ENCODE measurements around the gene RAB6D.
A peak's percentile ranks its signal among the peaks of the same experiment; 100 is the strongest.
"Not testable (repeated sequence)": the region's sequence is repeated elsewhere in the genome, so short reads cannot be mapped to it uniquely, and the experiment has no call there.

RAB6D gene

GRCh38 chr2:131363703-131364186, at the start of gene RAB6D:
TSS of gene RAB6D (minus strand) at chr2:131364168. CDS start at chr2:131363720, 448 bp downstream.
- not testable (repeated sequence) for DNase-seq

GRCh38 chr2:131413148-131413747, 49.3 kb upstream of the RAB6D start:
- DNase-seq: peak; percentile 4

- DNase-seq: no peak
These were observed 46.2 kb upstream of the RAB6D start for GRCh38 chr2:131410173-131410572.

DNA sequence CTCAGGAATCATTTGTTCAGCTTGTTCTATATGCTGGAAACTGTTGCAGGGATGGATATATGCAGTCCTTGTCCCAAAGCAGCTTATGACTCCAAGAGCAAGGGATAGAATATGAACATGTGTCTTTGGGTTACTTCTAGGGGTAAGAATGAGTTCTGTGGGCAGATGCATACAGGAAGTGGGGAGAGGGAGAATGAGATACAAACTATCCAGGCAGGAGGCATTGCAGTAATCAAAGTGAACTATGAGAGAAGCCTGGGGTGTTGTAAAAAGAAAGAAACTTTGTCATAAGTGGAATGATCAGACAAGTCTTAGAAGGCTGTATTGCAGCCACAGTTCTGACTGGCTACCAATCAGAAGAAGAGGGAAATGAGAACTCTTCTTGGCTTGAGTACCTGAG, 44.8 kb upstream of the RAB6D start:
- no peak for DNase-seq

DNA sequence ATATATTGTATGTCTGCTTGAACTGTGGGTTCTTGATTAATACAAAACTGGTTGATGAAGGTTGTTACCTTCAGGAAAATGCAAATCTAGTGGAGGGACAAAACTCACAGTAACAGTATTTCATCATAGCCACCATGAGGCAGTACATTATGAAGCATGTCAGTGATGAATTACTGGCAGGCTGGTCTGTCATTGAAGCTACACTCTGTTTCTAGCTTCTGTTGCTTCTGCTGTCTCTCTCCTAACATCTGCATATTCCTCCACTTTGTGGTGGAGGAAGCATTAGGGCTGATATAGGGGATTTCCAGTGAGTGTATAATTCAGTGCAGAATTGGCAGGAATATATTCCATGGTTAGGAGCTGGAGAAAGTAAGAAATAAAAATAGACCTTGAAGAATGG, 44.2 kb upstream of the RAB6D start:
- no peak for DNase-seq

- no peak for DNase-seq
These were observed 40.8 kb upstream of the RAB6D start for GRCh38 chr2:131404753-131405152.

DNA sequence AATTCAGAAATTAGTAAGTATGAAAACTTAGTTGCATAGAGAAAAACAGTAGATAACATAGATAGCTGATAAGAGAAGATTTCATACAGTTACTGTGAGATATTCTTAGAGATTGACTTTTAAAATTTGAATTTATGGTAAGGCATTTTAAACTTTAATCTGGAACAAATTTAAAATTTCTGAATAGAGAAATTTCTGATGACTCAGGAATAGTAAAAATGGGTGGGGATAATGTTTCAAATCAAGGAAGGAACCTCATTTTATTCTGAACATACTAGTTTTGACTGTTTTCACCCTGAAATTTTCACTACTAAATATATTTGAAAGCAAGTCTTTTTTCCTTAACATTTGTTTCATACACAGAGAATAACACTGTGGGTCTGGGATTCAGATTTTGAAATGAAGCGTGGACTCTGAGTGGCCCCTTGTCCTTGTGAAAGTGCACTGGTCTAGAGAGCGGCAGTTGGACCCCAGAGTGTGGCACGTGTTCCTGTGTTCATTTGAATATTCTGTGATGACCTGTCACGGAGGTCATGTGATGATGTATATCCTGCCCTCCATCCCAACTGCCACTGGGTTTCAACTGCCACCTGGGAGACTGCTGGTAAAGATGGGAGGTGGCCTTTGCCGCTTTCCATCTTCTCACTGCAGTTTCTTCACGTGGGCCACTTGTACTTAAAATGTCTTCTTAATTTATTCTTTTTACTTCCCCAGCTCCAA, 38.5 kb upstream of the RAB6D start:
- no peak for DNase-seq

GRCh38 chr2:131400849-131401248, 36.9 kb upstream of the RAB6D start:
- no peak for DNase-seq

GRCh38 chr2:131400441-131400840, 36.5 kb upstream of the RAB6D start:
- DNase-seq: not testable (repeated sequence)

DNA sequence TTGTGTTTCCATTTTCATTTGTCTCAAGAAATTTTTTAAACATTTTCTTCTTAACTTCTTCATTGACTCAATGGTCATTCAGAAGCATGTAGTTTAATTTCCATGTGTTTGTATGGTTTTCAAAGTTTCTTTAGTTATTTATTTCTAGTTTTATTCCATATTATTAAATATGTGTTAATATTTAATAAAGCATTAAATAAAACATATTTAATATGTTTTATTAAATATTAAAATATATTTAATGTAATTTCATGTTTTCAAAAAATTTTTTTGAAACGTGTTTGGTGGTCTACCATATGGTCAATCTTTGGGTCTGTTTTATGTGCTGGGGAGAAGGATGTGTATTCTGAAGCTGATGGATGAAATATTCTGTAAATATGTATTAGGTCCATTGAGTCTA, 32.2 kb upstream of the RAB6D start:
- DNase-seq: not testable (repeated sequence)

DNA sequence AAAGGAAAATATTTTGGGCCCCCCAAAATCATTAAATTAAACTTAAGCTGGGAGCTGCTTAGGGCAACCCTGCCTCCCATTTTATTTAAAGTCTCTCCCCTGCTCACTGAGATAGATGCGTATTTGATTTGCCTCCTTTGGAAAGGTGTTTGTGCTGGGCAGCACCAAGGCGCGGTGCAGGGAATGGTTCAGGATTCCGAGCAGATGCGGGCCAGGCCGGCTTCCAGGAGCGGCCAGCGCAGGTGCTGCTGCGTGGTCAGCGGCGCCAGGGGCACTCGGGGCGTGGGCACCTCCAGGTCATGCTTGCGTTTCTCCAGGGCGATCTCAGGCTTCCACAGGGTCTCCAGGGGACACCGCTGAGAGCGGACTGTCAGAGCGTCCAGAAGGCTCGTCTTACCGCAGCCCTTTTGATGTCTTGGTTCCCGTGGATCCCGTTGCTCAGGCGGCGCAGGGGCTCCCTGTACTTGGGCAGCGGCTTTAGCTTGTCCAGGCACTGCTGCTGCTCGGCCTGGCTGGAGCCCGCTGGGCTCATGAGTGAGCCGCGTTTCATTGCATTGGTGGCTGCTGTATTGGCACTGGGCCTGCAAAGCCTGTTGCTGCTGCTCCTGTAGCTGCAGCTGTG, 31.2 kb upstream of the RAB6D start:
- not testable (repeated sequence) for DNase-seq

DNA sequence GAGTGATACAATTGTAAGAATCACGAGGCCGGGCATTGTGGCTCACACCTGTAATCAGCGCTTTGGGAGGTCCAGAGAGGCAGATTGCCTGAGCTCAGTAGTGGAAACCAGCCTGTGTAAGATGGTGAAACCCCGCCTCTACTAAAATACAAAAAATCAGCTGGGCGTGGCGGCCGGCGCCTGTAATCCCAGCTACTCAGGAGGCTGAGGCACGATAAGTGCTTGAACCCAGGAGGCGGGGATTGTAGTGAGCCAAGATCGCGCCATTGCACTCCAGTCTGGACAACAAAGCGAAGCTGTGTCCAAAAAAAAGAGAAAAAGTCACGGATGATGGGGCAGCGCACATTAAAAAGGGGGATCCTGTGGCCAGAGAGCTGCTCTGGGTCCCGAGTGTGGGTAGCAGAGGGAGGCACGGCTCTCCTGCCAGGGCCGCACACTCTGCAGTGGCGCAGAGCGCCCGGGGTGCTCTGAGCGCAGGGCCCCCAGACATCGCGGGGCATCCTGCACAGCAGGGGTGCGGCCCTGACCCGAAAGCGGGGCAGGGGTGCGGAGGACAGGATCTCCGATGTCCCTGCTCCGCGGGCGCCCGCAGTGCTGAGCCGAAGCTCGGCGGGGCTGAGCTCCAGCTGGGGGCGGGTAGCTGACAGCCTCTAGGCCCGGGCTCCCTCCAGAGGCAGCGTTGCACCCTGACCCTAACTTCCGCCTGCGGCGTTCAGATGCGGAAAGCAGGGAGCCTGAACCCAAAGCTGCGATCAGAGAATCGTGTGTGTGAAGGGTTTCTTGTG, 30.4 kb upstream of the RAB6D start:
- DNase-seq: no peak

DNA sequence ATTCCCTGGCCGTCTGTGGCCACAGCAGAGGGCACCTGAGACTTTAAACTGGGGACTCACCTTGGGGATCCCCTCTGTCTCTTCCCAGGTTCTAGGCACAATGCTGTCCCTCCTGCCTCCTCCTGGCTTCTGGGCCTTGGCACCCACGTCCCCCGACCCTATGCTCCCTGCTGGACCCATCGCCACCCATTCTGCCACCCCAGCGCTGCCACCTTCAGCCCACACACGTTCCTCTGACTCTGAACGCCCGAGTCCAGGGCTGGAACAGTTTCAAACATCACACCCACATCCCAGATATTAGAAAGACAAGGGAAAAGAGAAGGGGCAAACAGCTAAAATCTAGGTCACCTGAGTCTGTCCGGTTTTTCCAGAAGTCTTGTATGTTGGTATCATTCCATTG, 28.0 kb upstream of the RAB6D start:
- not testable (repeated sequence) for DNase-seq

- DNase-seq: not testable (repeated sequence)
These were observed 27.5 kb upstream of the RAB6D start for GRCh38 chr2:131391471-131391870.

DNA sequence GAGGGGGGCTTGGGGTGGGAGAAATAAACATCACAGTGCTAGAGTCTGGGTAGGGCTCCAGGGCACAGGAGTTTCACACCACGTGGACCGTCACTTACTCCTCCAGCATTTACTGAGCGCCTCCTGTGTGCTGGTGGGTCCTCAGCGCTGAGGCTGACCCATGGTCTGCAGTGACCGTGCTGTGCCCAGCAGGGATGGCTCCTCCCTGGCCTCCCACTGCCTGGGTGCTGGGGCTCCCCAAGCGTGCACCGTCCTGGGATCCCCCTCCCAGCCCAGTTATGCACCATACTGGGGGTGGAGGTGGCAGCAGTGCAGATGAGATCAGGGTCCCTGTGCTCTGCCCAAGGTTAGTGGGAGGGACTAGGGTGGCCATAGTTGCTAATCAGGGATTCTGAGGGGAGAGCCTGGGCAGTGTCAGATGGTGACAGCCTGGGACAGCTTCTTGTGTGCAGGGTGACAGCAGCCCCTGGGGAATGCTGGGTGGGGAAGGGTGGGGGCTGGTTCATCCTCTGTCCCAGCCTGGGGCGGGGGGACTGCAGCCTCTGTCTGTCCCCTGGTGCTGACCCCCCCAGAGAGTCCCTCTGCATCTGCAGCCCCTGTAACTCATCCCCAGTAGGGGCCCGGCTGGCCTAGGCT, 26.6 kb upstream of the RAB6D start:
- DNase-seq: not testable (repeated sequence)

DNA sequence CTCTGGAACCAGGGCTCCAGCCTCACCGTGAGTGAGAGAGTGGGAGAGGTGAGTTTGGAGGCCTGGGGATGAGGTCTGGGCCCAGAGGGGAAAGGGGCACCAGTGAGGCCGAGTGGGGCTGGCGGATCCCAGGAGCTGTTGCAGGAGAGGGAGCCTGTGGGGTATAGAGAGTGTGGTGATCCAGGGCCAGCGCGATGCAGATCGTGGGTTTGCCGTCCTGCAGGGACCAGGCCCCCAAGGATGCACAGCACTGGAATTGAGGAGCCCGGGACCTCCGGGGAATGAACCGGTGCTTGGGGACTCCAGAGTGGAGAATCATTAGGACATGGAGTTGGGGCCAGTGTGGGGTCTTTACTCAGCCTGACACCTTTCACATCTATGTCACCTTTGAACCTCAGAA, 25.7 kb upstream of the RAB6D start:
- DNase-seq: no peak

DNA sequence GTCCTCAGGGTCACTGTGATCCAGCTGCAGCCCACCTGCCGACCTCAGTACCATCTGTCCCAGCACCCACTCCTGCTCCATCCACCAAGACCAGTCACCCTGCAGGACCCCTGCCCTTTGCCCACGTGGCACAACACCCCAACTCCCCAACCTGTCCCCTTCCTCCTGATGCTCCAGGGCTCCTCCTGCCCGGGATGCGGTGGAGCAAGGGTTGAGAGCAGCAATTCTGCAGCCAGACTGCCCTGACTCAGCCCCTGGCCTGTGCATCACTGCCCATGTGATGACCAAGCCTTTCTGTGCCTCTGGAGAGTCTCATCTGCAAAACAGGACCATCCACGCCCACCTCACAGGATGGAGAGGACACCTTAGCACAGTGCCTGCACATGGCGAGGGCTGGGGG, 24.9 kb upstream of the RAB6D start:
- DNase-seq: not testable (repeated sequence)

DNA sequence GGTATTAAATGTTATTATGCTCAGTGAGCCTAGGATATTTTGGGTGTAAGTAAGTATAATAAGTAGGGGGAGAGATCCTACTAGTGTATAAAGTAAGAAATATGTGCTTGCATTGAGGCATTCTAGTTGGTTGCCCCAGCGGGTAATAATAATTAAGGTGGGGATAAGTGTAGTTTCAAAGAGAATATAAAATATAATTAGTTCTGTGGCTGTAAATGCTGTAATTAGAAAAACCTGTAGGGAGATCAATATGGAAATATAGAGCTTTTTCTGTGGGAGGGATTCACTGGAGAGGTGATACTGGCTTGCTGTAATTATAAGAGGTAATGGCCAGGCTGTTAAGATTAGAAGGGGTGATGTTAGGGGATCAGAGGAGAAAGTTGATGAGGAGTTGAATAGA, 9.1 kb upstream of the RAB6D start:
- DNase-seq: not testable (repeated sequence)

DNA sequence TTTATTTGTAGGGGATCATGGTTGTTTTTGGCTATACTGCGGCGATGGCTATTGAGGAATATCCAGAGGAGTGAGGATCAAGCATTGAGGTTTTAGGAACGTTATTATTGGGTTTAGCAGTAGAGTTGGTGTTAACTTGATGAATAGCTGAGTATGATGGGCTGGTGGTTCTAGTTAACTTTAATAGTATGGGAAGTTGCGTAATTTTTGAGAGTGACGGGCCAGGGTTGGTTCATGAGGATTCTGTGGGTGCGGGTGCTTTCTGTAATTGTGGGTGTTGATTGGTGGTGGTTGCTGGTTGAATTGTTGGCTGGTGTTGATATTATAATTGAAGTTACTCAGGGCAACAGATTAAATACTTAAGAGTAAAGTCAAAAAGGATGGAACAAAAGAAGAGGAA, 6.0 kb upstream of the RAB6D start:
- DNase-seq: no peak

DNA sequence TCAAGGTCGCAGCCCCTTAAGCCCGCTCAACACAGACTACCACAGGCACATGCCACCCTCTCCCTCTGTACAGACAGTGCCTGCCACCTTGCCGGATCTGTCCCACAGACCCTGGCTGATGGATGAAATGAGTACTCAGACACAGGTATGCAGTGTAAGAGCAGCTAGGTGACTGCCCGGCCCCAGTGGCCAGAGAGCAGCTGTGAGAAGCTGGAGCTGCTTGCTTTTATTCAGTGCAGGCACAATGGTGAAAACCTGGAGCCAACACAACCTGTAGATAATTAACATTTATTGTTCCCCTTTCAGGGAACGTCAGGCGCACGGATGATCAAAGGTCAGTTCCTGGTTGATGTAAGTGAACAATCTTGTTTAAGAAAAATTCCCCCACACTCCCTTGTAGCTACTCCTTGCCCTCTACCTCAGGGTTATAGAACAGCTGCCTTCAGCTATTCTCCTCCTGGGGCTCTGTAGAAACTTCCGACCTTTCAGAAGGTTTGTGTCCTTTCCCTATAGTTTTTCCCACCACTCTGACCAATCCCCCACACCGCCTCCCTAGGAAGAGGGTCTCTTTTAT, 4.6 kb upstream of the RAB6D start:
- not testable (repeated sequence) for DNase-seq

DNA sequence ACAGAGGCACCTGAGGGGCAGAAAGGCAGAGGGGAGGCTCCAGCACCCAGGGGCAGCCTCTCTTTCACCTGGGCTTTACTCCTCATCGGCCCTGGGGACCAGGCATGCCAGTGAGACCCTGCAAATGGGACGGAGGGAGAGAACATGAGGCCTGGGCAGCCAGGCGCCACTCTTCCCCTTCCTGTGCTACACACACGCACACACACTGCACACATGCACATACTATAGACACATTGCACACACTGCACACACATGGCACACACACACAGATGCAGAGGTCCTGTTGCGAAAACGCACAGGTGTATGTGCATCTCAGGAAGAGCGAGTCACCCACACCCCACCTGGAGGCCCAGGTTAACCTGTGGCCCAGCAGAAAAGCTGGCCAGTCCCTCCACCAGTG, 3.4 kb upstream of the RAB6D start:
- no peak for DNase-seq

GRCh38 chr2:131366643-131367042, 2.7 kb upstream of the RAB6D start:
- no peak for DNase-seq

All from T1000 (cell line).